A549 (cell line): ENCODE data around the gene SIK3. TPM values are rescaled to one million over a fixed set of nuclear protein-coding genes. Genes with fewer than 3 reads are reported as not detected.

ENCODE experiments used
- ATAC-seq, 2 experiments: fragments of 200-7000 bp in 1 of 2; fragments of >200 bp in 1 of 2; cut with Nextera tagmentation in 1 of 2; cut with Tn5 transposase in 1 of 2; 3 replicates each; pipeline versions ENCODE4 v1.8.0 to v1.9.1; 2018 to 2020; ENCODE audit warnings: mild to moderate bottlenecking in 1 of 2, moderate library complexity in 1 of 2
- CTCF ChIA-PET: fragments of 300-600 bp; sonication (Branson Sonifier 250); formaldehyde crosslinking; extraction: SDS; loops from one replicate; lab custom pipeline; 2021; ENCODE audit warnings: antibody characterized with exemption, inconsistent platforms; lab: Yijun Ruan, JAX
- POLR2A ChIA-PET: fragments of 350-600 bp; formaldehyde crosslinking; extraction: SDS; loops from one replicate; lab custom pipeline; 2021; ENCODE audit warnings: antibody characterized with exemption, inconsistent platforms; lab: Yijun Ruan, JAX
- DNase-seq, 2 experiments: peaks; one replicate each; pipeline versions ENCODE4 v3.0.0 to v3.0.0-alpha.2; 2011 to 2016; ENCODE audit warnings: low read depth in 1 of 2, low spot score in 1 of 2
- FAIRE-seq: peaks from 2 replicates; lab custom pipeline; 2011; peaks lifted over from hg19 to GRCh38; lab: Jason Lieb, UNC
- H3K27ac ChIP-seq, 2 experiments: fragments of >200 bp; sonication (Bioruptor Twin); formaldehyde crosslinking; 3 replicates each; pipeline ENCODE4 v1.5.1; 2016 to 2017
- H3K4me1 ChIP-seq: fragments of >200 bp; sonication (Bioruptor Twin); formaldehyde crosslinking; 3 replicates; pipeline ENCODE4 v1.6.1; 2016
- H3K4me2 ChIP-seq: fragments of >200 bp; sonication (Bioruptor Twin); formaldehyde crosslinking; 3 replicates; pipeline ENCODE4 v1.6.1; 2016
- H3K4me3 ChIP-seq: fragments of >200 bp; sonication (Bioruptor Twin); formaldehyde crosslinking; 3 replicates; pipeline ENCODE4 v1.5.1; 2016
- H3K9me3 ChIP-seq: fragments of >200 bp; sonication (Bioruptor Twin); formaldehyde crosslinking; 3 replicates; pipeline ENCODE4 v1.6.1; 2016
- ATOH8 ChIP-seq: fragments of 250-450 bp; sonication (Bioruptor Pico); IDR thresholded peaks from 2 replicates; pipeline ENCODE4 v1.5.0; 2020; ENCODE audit warnings: low read depth, mild to moderate bottlenecking, moderate library complexity
- BCL3 ChIP-seq: fragments of >200 bp; sonication (Bioruptor Twin); formaldehyde crosslinking; IDR thresholded peaks from 3 replicates; pipeline ENCODE4 v1.6.1; 2016
- CBX2 ChIP-seq: fragments of 200-600 bp; sonication (generic); IDR thresholded peaks from 2 replicates; pipeline ENCODE4 v1.6.1; 2016; ENCODE audit warnings: low read depth, mild to moderate bottlenecking, borderline replicate concordance
- CEBPB ChIP-seq, 2 experiments: fragments of >200 bp in 1 of 2; sonication (Bioruptor Twin) in 1 of 2; formaldehyde crosslinking in 1 of 2; IDR thresholded peaks; 2 replicates each; pipeline ENCODE4 v1.6.1; 2012 to 2016
- CHD2 ChIP-seq: fragments of 150-350 bp; IDR thresholded peaks from 2 replicates; pipeline ENCODE4 v1.6.1; 2014; ENCODE audit warnings: low read length; ENCODE audit not compliant: partially characterized antibody
- CHD4 ChIP-seq: fragments of 200-600 bp; sonication (generic); IDR thresholded peaks from 2 replicates; pipeline ENCODE4 v1.6.1; 2016; ENCODE audit warnings: antibody characterized with exemption, mild to moderate bottlenecking, borderline replicate concordance
- CTCF ChIP-seq: fragments of >200 bp; sonication (Bioruptor Twin); formaldehyde crosslinking; IDR thresholded peaks from 3 replicates; pipeline ENCODE4 v1.5.1; 2016
- E2F6 ChIP-seq: IDR thresholded peaks from 2 replicates; pipeline ENCODE4 v1.6.1; 2012; ENCODE audit warnings: low read depth, borderline replicate concordance
- EHF ChIP-seq: fragments of 250-450 bp; sonication (Bioruptor Pico); IDR thresholded peaks from 2 replicates; pipeline ENCODE4 v1.5.0; 2020; ENCODE audit warnings: mild to moderate bottlenecking
- ESRRA ChIP-seq: fragments of 150-350 bp; IDR thresholded peaks from 2 replicates; pipeline ENCODE4 v1.6.1; 2014; ENCODE audit warnings: mild to moderate bottlenecking, low read length, borderline replicate concordance
- FOXS1 ChIP-seq: fragments of 250-450 bp; sonication (Bioruptor Pico); IDR thresholded peaks from 2 replicates; pipeline ENCODE4 v1.5.0; 2020; ENCODE audit warnings: mild to moderate bottlenecking, moderate library complexity
- GATA3 ChIP-seq: IDR thresholded peaks from 2 replicates; pipeline ENCODE4 v1.6.1; 2012; ENCODE audit warnings: borderline replicate concordance
- HDAC2 ChIP-seq: fragments of 200-600 bp; sonication (generic); IDR thresholded peaks from 2 replicates; pipeline ENCODE4 v1.6.1; 2016
- HOXA7 ChIP-seq: fragments of 250-450 bp; sonication (Bioruptor Pico); IDR thresholded peaks from 2 replicates; pipeline ENCODE4 v1.5.0; 2020; ENCODE audit warnings: mild to moderate bottlenecking, moderate library complexity
- JUN ChIP-seq, 2 experiments: fragments of >200 bp; sonication (Bioruptor Twin); formaldehyde crosslinking; IDR thresholded peaks; 2 replicates in 1 of 2; 3 replicates in 1 of 2; pipeline ENCODE4 v1.6.1; 2016 to 2017
- NFE2L2 ChIP-seq: fragments of 150-350 bp; conservative IDR thresholded peaks from 2 replicates; pipeline ENCODE4 v1.6.1; 2014; ENCODE audit warnings: low read length
- NPAS2 ChIP-seq: fragments of 250-450 bp; sonication (Bioruptor Pico); IDR thresholded peaks from 2 replicates; pipeline ENCODE4 v1.8.0; 2022; ENCODE audit warnings: mild to moderate bottlenecking, moderate library complexity, borderline replicate concordance
- NR3C1 ChIP-seq: fragments of >200 bp; sonication (Bioruptor Twin); formaldehyde crosslinking; IDR thresholded peaks from 3 replicates; pipeline ENCODE4 v1.6.1; 2017
- PBX3 ChIP-seq: IDR thresholded peaks from 2 replicates; pipeline ENCODE4 v1.6.1; 2012
- PHF8 ChIP-seq: fragments of 200-600 bp; sonication (generic); IDR thresholded peaks from 2 replicates; pipeline ENCODE4 v1.6.1; 2016; ENCODE audit warnings: low read depth, mild to moderate bottlenecking, antibody characterized with exemption, moderate library complexity, borderline replicate concordance
- RARB ChIP-seq: fragments of 250-450 bp; sonication (Bioruptor Pico); IDR thresholded peaks from 2 replicates; pipeline ENCODE4 v1.8.0; 2021; ENCODE audit warnings: mild to moderate bottlenecking, moderate library complexity
- RFX5 ChIP-seq: fragments of 450-650 bp; IDR thresholded peaks from 2 replicates; pipeline ENCODE4 v1.7.1; 2014; ENCODE audit warnings: antibody characterized with exemption, mild to moderate bottlenecking, moderate library complexity
- SMC3 ChIP-seq: fragments of >200 bp; sonication (Bioruptor Twin); formaldehyde crosslinking; IDR thresholded peaks from 3 replicates; pipeline ENCODE4 v1.6.1; 2018; ENCODE audit warnings: inconsistent platforms
- SREBF2 ChIP-seq: fragments of 450-650 bp; IDR thresholded peaks from 2 replicates; pipeline ENCODE4 v1.6.1; 2014; ENCODE audit warnings: mild to moderate bottlenecking, moderate library complexity
- TFCP2L1 ChIP-seq: fragments of 250-450 bp; sonication (Bioruptor Pico); IDR thresholded peaks from 2 replicates; pipeline ENCODE4 v1.5.0; 2021; ENCODE audit warnings: mild to moderate bottlenecking
- USF2 ChIP-seq: fragments of 450-650 bp; IDR thresholded peaks from 2 replicates; pipeline ENCODE4 v1.6.1; 2014; ENCODE audit warnings: antibody characterized with exemption
- ZC3H11A ChIP-seq: fragments of 450-650 bp; IDR thresholded peaks from 2 replicates; pipeline ENCODE4 v1.6.1; 2014; ENCODE audit warnings: antibody characterized with exemption, mild to moderate bottlenecking
- ZFP36 ChIP-seq: fragments of 450-650 bp; IDR thresholded peaks from 2 replicates; pipeline ENCODE4 v1.6.1; 2014; ENCODE audit warnings: borderline replicate concordance; ENCODE audit not compliant: partially characterized antibody
- ZSCAN20 ChIP-seq: fragments of 250-450 bp; sonication (Bioruptor Pico); IDR thresholded peaks from 2 replicates; pipeline ENCODE4 v1.8.0; 2022; ENCODE audit warnings: mild to moderate bottlenecking, moderate library complexity
- WGBS: methylation state at CpG from one replicate; pipeline ENCODE4 v1.1.6; 2017; ENCODE audit errors: missing lambda C conversion rate; 5-methylcytosine and 5-hydroxymethylcytosine counted together
- polyA plus RNA-seq, 4 experiments: library from polyadenylated mRNA; depleted of rRNA in 3 of 4; stranded (reverse); fragments of >200 nt; fragmentation: RNase III in 1 of 4; extraction: RNeasy Plus Mini Kit Qiagen cat#74134 plus additional on column Dnase treatment in 1 of 4; gene quantifications; 2 replicates in 3 of 4; 3 replicates in 1 of 4; pipeline ENCODE4 v1.2.3, GENCODE V29; 2011 to 2017

SIK3 gene
- polyA plus RNA-seq, 2 of the 4 experiments (the other 2 are of a cell fraction), result 8.2 to 9.0 TPM

GRCh38 chr11:117073539-117073938 is 24.7 kb downstream of the SIK3 start:
- DNase-seq (no peak), FAIRE-seq (no peak), ATAC-seq (peak; percentile 8 to 15; a peak in 2 of 6 replicates)
- peak overlapping the region; percentile 66 to 80; a peak in 5 of 6 replicates for H3K27ac ChIP-seq
- peak overlapping the region; percentile 73 for H3K4me2 ChIP-seq
- WGBS, result 38% methylated on average over 2 of the region's 2 CpGs
- TF ChIP-seq GATA3 (no peak), EHF (CRISPR knock-in tag) (no peak), RFX5 (no peak), HDAC2 (no peak), BCL3 (no peak), ZSCAN20 (no peak), ESRRA (no peak), CHD2 (no peak), CTCF (no peak), PHF8 (no peak), NR3C1 (no peak), RARB (no peak), FOXS1 (no peak), CBX2 (no peak), NPAS2 (no peak)
- POLR2A ChIA-PET, result interaction anchor here (0.5 to 0.8 kb wide), 2 partner anchors 24 to 33 kb away, joined by 4 read pairs; no protein-coding TSS in a partner anchor
- H3K4me1 ChIP-seq, result peaks cover 74% of the 10 kb centered on the region
- CTCF ChIA-PET, result interaction anchor here (0.7 to 1.4 kb wide), 2 partner anchors 9 to 193 kb away, joined by 3 to 4 read pairs; no protein-coding TSS in a partner anchor
- H3K4me3 ChIP-seq, result no peak overlapping the region
- no peaks in the 10 kb centered on the region for H3K9me3 ChIP-seq

GRCh38 chr11:117072517-117073461 is 25.4 kb downstream of the SIK3 start:
- Histone ChIP-seq H3K9me3 (no peaks in the 10 kb centered on the region), H3K4me1 (peaks cover 74% of the 10 kb centered on the region), H3K27ac (peak overlapping the region; percentile 71 to 83), H3K4me3 (peak overlapping the region; percentile 11; the same call in 1 of the 3 replicates), H3K4me2 (peak overlapping the region; percentile 73)
- WGBS, result 36% methylated on average over 5 of the region's 5 CpGs
- ChIA-PET POLR2A (interaction anchor here (0.5 to 0.8 kb wide), 2 partner anchors 24 to 125 kb away, joined by 4 to 5 read pairs; no protein-coding TSS in a partner anchor), CTCF (interaction anchor here (0.7 to 1.4 kb wide), 2 partner anchors 8 to 193 kb away, joined by 3 to 4 read pairs; no protein-coding TSS in a partner anchor)
- ATAC-seq (peak; percentile 71 to 81), DNase-seq (peak; percentile 71 to 87), FAIRE-seq (no peak)
- no peak for TF ChIP-seq E2F6
- TF ChIP-seq ZC3H11A, result no peak
- TF ChIP-seq USF2, result no peak
- TF ChIP-seq ZSCAN20, result no peak
- no peak for TF ChIP-seq HOXA7 (CRISPR knock-in tag)
- no peak for TF ChIP-seq PBX3
- no peak for TF ChIP-seq SMC3
- TF ChIP-seq EHF (CRISPR knock-in tag), result no peak
- no peak for TF ChIP-seq ZFP36
- no peak for TF ChIP-seq ATOH8 (CRISPR knock-in tag)
- no peak for TF ChIP-seq SREBF2
- peak; percentile 84 to 92 for TF ChIP-seq JUN (IDR thresholded peaks at IDR 0.05)
- no peak for TF ChIP-seq NPAS2
- TF ChIP-seq CHD4, result no peak
- TF ChIP-seq CEBPB (IDR thresholded peaks at IDR 0.05), result peak; percentile 91 to 98
- TF ChIP-seq NFE2L2, result peak; percentile 87
- TF ChIP-seq TFCP2L1 (CRISPR knock-in tag), result no peak
- TF ChIP-seq BCL3, result peak; percentile 66; the same call in 1 of the 3 replicates
